Astrocyte (in vitro differentiated cells and primary cell): ENCODE data around the gene IQSEC3. TPM values are rescaled to one million over a fixed set of nuclear protein-coding genes. Genes with fewer than 3 reads are reported as not detected.

Source experiments
- DNase-seq: peaks from one replicate; pipeline ENCODE4 v3.0.0-alpha.2; 2010; ENCODE audit warnings: low read depth
- FAIRE-seq: peaks from 2 replicates; lab custom pipeline; 2011; peaks lifted over from hg19 to GRCh38; lab: Jason Lieb, UNC
- H2AFZ ChIP-seq: 2 replicates; pipeline ENCODE4 v1.6.0; 2012; ENCODE audit warnings: low read depth, low read length, inconsistent platforms
- H3K27ac ChIP-seq: 2 replicates; pipeline ENCODE4 v1.5.1; 2011; ENCODE audit warnings: low read depth, low read length, inconsistent platforms
- H3K27me3 ChIP-seq: 2 replicates; pipeline ENCODE4 v1.6.0; 2011; ENCODE audit warnings: low read length, inconsistent platforms; ENCODE audit not compliant: insufficient read depth
- H3K36me3 ChIP-seq: 2 replicates; pipeline ENCODE4 v1.5.1; 2011; ENCODE audit warnings: low read length, inconsistent platforms; ENCODE audit not compliant: insufficient read depth
- H3K4me1 ChIP-seq: 2 replicates; pipeline ENCODE4 v1.5.1; 2011; ENCODE audit warnings: low read length, inconsistent platforms; ENCODE audit not compliant: insufficient read depth
- H3K4me2 ChIP-seq: 2 replicates; pipeline ENCODE4 v1.6.0; 2012; ENCODE audit warnings: low read length, inconsistent platforms
- H3K4me3 ChIP-seq: 2 replicates; pipeline ENCODE4 v1.5.1; 2011; ENCODE audit warnings: low read depth, mild to moderate bottlenecking, low read length, inconsistent platforms; ENCODE audit not compliant: insufficient read depth
- H3K79me2 ChIP-seq: 2 replicates; pipeline ENCODE4 v1.6.0; 2012; ENCODE audit warnings: mild to moderate bottlenecking, low read length, inconsistent platforms; ENCODE audit not compliant: insufficient read depth
- H3K9ac ChIP-seq: 2 replicates; pipeline ENCODE4 v1.6.0; 2012; ENCODE audit warnings: mild to moderate bottlenecking, low read length, inconsistent platforms
- H3K9me3 ChIP-seq: 2 replicates; pipeline ENCODE4 v1.5.1; 2012; ENCODE audit warnings: low read depth, mild to moderate bottlenecking, low read length, inconsistent platforms; ENCODE audit not compliant: insufficient read depth
- H4K20me1 ChIP-seq: 2 replicates; pipeline ENCODE4 v1.6.0; 2012; ENCODE audit warnings: low read length, inconsistent platforms; ENCODE audit not compliant: insufficient read depth
- H3K27ac Mint-ChIP-seq: one replicate; pipeline ENCODE4 v1.8.0; 2021; ENCODE audit warnings: mild to moderate bottlenecking, mixed read lengths; ENCODE audit not compliant: unreplicated experiment
- H3K27me3 Mint-ChIP-seq: one replicate; pipeline ENCODE4 v1.8.0; 2021; ENCODE audit warnings: low read depth, mixed read lengths; ENCODE audit not compliant: unreplicated experiment
- H3K36me3 Mint-ChIP-seq: one replicate; pipeline ENCODE4 v1.8.0; 2021; ENCODE audit warnings: low read depth, mixed read lengths; ENCODE audit not compliant: unreplicated experiment
- H3K4me1 Mint-ChIP-seq: one replicate; pipeline ENCODE4 v1.8.0; 2021; ENCODE audit warnings: low read depth, mixed read lengths; ENCODE audit not compliant: unreplicated experiment
- H3K4me3 Mint-ChIP-seq: one replicate; pipeline ENCODE4 v1.8.0; 2021; ENCODE audit warnings: mild to moderate bottlenecking, moderate library complexity, mixed read lengths; ENCODE audit not compliant: unreplicated experiment
- H3K9me3 Mint-ChIP-seq: one replicate; pipeline ENCODE4 v1.8.0; 2021; ENCODE audit warnings: mild to moderate bottlenecking, mixed read lengths; ENCODE audit not compliant: unreplicated experiment
- CTCF ChIP-seq: IDR thresholded peaks from 2 replicates; pipeline ENCODE4 v1.5.1; 2011; ENCODE audit warnings: low read depth, mild to moderate bottlenecking, inconsistent platforms, low read length, moderate library complexity; ENCODE audit not compliant: insufficient read depth
- EZH2 ChIP-seq: IDR thresholded peaks from 2 replicates; pipeline ENCODE4 v1.6.1; 2012; ENCODE audit warnings: mild to moderate bottlenecking, low read length, inconsistent platforms; ENCODE audit not compliant: insufficient read depth
- total RNA-seq: library from RNA; stranded (reverse); gene quantifications from 2 replicates; pipeline ENCODE4 v1.2.1, GENCODE V29; 2021

The IQSEC3 gene
- total RNA-seq, 1 donor from 2014 or later, result 0.34 TPM

- no peak for FAIRE-seq
- H3K9me3 ChIP-seq, result no peaks in the 10 kb centered on the region
- Mint-ChIP-seq H3K27me3 (peaks cover 60% of the 10 kb centered on the region), H3K9me3 (no peaks in the 10 kb centered on the region), H3K4me3 (no peak overlapping the region), H3K27ac (no peak overlapping the region), H3K36me3 (peaks cover 1% of the 10 kb centered on the region), H3K4me1 (no peaks in the 10 kb centered on the region)
- no peaks in the 10 kb centered on the region for H3K4me1 ChIP-seq
- no peaks in the 10 kb centered on the region for H4K20me1 ChIP-seq
- no peak overlapping the region for H3K4me2 ChIP-seq
- H3K4me3 ChIP-seq, result no peak overlapping the region
- H3K9ac ChIP-seq, result no peak overlapping the region
- no peak for DNase-seq
- H3K79me2 ChIP-seq, result no peaks in the 10 kb centered on the region
- peaks cover 17% of the 10 kb centered on the region for H3K27me3 ChIP-seq
- H3K36me3 ChIP-seq, result no peaks in the 10 kb centered on the region
- no peak for TF ChIP-seq CTCF
- no peak for TF ChIP-seq EZH2
- H3K27ac ChIP-seq, result no peak overlapping the region
- H2AFZ ChIP-seq, result no peak overlapping the region
Observed at GRCh38 chr12:115960-116915, 49.7 kb downstream of the IQSEC3 start.

GRCh38 chr12:117311-117710, 50.7 kb downstream of the IQSEC3 start:
- Mint-ChIP-seq H3K4me1 (no peaks in the 10 kb centered on the region), H3K27me3 (peaks cover 61% of the 10 kb centered on the region), H3K4me3 (no peak overlapping the region), H3K9me3 (no peaks in the 10 kb centered on the region), H3K27ac (no peak overlapping the region), H3K36me3 (peaks cover 1% of the 10 kb centered on the region)
- Histone ChIP-seq H3K36me3 (no peaks in the 10 kb centered on the region), H3K79me2 (no peaks in the 10 kb centered on the region), H3K27ac (no peak overlapping the region), H3K9me3 (no peaks in the 10 kb centered on the region), H3K27me3 (peaks cover 17% of the 10 kb centered on the region), H2AFZ (no peak overlapping the region), H3K4me1 (no peaks in the 10 kb centered on the region), H3K4me2 (no peak overlapping the region), H3K9ac (no peak overlapping the region), H3K4me3 (no peak overlapping the region), H4K20me1 (no peaks in the 10 kb centered on the region)
- no peak for TF ChIP-seq EZH2
- TF ChIP-seq CTCF, result no peak
- no peak for FAIRE-seq
- no peak for DNase-seq

- Histone ChIP-seq H3K4me3 (no peak overlapping the region), H3K9ac (no peak overlapping the region), H3K4me2 (no peak overlapping the region), H3K27ac (no peak overlapping the region), H3K27me3 (peaks cover 17% of the 10 kb centered on the region), H3K9me3 (no peaks in the 10 kb centered on the region), H3K36me3 (no peaks in the 10 kb centered on the region), H3K4me1 (no peaks in the 10 kb centered on the region), H3K79me2 (no peaks in the 10 kb centered on the region), H2AFZ (no peak overlapping the region), H4K20me1 (no peaks in the 10 kb centered on the region)
- peaks cover 67% of the 10 kb centered on the region for H3K27me3 Mint-ChIP-seq
- TF ChIP-seq CTCF (no peak), EZH2 (no peak)
- H3K4me3 Mint-ChIP-seq, result no peak overlapping the region
- FAIRE-seq, result no peak
- H3K36me3 Mint-ChIP-seq, result peaks cover 1% of the 10 kb centered on the region
- peaks cover 2% of the 10 kb centered on the region for H3K9me3 Mint-ChIP-seq
- no peak overlapping the region for H3K27ac Mint-ChIP-seq
- H3K4me1 Mint-ChIP-seq, result no peaks in the 10 kb centered on the region
- no peak for DNase-seq
Observed at GRCh38 chr12:117816-118345, 51.3 kb downstream of the IQSEC3 start.
